ENCODE results near the gene TLR8.
A peak's percentile ranks its signal among the peaks of the same experiment; 100 is the strongest.

The TLR8 gene

DNA sequence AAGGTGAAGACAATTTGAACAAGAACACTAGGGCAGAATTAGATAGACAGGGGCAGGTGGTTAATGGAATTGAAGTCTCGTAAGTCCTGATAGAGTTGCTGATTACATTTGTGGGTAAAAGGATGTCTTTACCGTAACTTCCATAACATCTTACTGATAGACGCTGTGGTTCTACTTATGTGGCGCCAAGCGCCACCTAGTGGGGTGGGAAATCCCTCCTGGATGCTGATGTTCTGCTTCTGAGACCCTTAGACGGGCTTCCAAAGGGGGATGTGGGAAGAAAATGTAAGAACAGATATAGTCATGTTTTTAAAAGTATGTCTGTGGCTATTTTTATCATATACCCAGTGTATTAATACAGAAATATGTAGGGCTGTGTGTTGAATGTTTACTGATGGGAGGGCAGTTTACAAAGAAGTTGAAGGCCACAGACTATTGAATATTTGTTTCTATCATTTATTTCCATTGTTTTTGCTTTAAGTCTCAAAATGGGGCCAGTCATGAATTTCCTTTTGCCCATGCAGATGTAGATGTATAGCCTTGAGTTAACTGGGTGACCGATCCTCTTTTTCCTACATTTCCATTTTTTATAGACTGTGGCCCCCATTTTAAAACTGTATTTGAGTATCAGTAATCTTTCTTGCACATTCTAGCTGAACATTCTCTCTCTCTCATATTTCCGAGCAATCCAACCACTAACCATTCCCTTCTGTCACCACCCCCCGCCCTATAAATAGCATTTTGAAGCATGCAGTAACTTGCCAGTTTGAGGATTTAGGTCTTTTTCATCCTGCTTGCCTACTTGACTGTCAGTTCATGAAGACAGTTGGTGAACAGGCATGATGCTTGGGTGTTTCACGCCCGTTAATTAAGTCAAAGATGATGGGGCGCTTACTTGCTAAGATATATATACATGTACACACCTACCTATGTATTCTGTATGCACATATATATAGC is 12.1 kb upstream of the TLR8 start:
- no peak overlapping the region for H3K4me3 ChIP-seq (replicated peaks in 1 of 2; ENCODE audit: low read depth in 2 of 2, low read length in 2 of 2)
- DNase-seq (ENCODE audit: low read depth in 2 of 2): peak; percentile 34 to 35
- peak; percentile 65 for TF ChIP-seq CTCF (IDR thresholded peaks at IDR 0.05; ENCODE audit: low read depth, low read length)

- TF ChIP-seq CTCF (IDR thresholded peaks at IDR 0.05; ENCODE audit: low read depth, low read length): no peak
- H3K4me3 ChIP-seq (replicated peaks in 1 of 2; ENCODE audit: low read depth in 2 of 2, low read length in 2 of 2): no peak overlapping the region
- peak; percentile 6 to 38 for DNase-seq (ENCODE audit: low read depth in 2 of 2)
Observed at GRCh38 chrX:12895866-12896265, 10.6 kb upstream of the TLR8 start.

DNA sequence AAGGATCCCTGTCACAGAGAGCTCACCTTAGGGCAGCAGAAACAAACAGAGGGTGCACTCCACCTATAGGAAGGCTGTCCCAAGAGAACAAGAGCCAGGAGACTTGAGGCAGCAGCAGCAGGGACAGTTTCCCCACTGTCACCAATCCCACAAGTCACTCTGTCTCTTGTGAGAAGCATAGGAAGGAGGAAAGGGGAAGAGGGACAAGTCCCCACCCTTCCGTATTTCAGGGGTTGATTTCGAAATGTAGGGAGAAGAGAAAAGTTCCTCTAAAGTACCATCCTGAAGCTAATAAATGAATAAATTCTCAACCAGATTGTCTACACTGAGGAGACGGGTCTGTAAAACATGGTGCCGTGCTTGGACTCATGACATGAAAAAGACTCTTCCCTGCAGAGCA is 9.5 kb upstream of the TLR8 start:
- TF ChIP-seq CTCF (IDR thresholded peaks at IDR 0.05; ENCODE audit: low read depth, low read length): no peak
- no peak for DNase-seq (ENCODE audit: low read depth in 2 of 2)
- no peak overlapping the region for H3K4me3 ChIP-seq (replicated peaks in 1 of 2; ENCODE audit: low read depth in 2 of 2, low read length in 2 of 2)

GRCh38 chrX:12898073-12898472 is 8.3 kb upstream of the TLR8 start:
- no peak for TF ChIP-seq CTCF (IDR thresholded peaks at IDR 0.05; ENCODE audit: low read depth, low read length)
- no peak for DNase-seq (ENCODE audit: low read depth in 2 of 2)
- no peak overlapping the region for H3K4me3 ChIP-seq (replicated peaks in 1 of 2; ENCODE audit: low read depth in 2 of 2, low read length in 2 of 2)

- DNase-seq (ENCODE audit: low read depth in 2 of 2): no peak
- no peak for TF ChIP-seq CTCF (IDR thresholded peaks at IDR 0.05; ENCODE audit: low read depth, low read length)
Observed at GRCh38 chrX:12899506-12899905, 6.9 kb upstream of the TLR8 start.

GRCh38 chrX:12901486-12901885 is 4.9 kb upstream of the TLR8 start:
- peak; percentile 59 to 60 for DNase-seq (ENCODE audit: low read depth in 2 of 2)
- peak; percentile 33 for TF ChIP-seq CTCF (IDR thresholded peaks at IDR 0.05; ENCODE audit: low read depth, low read length)
- no peak overlapping the region for H3K4me3 ChIP-seq (replicated peaks in 1 of 2; ENCODE audit: low read depth in 2 of 2, low read length in 2 of 2)

More at GRCh38 chrX:12899506-12899905, 6.9 kb upstream of the TLR8 start:
- no peak overlapping the region for H3K4me3 ChIP-seq (replicated peaks in 1 of 2; ENCODE audit: low read depth in 2 of 2, low read length in 2 of 2)
